ENCODE measurements around the gene TTC7B. TPM values are rescaled to one million over a fixed set of nuclear protein-coding genes. Genes with fewer than 3 reads are reported as not detected.

The TTC7B gene
- total RNA-seq, 1 donor from 2014 or later = 40.3 TPM

DNA sequence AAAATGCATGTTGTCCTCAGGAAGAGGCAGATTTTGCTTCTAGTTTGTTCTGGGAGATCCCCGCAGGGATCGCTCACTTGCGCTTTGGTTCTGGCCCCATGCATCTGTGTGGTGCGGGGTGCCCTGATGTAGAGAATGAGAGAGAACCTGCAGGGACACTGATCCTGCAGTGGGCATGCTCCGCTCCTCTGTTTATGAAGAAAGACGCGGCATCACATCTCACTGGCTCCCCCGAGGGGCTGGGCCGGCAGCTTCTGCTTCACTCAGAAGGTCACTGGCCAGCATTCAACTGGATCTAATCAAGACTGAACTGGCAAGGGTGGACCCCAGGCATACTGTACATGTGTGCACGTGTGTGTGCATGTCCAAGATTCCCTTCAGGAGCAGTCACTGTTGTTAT lies 255.2 kb downstream of the TTC7B start:
- TF ChIP-seq, protein P1, sequence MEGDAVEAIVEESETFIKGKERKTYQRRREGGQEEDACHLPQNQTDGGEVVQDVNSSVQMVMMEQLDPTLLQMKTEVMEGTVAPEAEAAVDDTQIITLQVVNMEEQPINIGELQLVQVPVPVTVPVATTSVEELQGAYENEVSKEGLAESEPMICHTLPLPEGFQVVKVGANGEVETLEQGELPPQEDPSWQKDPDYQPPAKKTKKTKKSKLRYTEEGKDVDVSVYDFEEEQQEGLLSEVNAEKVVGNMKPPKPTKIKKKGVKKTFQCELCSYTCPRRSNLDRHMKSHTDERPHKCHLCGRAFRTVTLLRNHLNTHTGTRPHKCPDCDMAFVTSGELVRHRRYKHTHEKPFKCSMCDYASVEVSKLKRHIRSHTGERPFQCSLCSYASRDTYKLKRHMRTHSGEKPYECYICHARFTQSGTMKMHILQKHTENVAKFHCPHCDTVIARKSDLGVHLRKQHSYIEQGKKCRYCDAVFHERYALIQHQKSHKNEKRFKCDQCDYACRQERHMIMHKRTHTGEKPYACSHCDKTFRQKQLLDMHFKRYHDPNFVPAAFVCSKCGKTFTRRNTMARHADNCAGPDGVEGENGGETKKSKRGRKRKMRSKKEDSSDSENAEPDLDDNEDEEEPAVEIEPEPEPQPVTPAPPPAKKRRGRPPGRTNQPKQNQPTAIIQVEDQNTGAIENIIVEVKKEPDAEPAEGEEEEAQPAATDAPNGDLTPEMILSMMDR (IDR thresholded peaks at IDR 0.05) = no peak
- no peaks in the 10 kb centered on the region for H3K36me3 Mint-ChIP-seq (ENCODE audit: low read depth)
- H3K27ac Mint-ChIP-seq (ENCODE audit: unreplicated experiment) = no peak overlapping the region
- no peak overlapping the region for H3K4me3 Mint-ChIP-seq (ENCODE audit: unreplicated experiment)
- DNase-seq (ENCODE audit: low spot score) = peak; percentile 55
- H3K4me1 Mint-ChIP-seq (ENCODE audit: low read depth) = peaks cover 7% of the 10 kb centered on the region
- H3K9me3 Mint-ChIP-seq (ENCODE audit: low read depth) = no peaks in the 10 kb centered on the region
- no peaks in the 10 kb centered on the region for H3K27me3 Mint-ChIP-seq (ENCODE audit: low read depth)

DNA sequence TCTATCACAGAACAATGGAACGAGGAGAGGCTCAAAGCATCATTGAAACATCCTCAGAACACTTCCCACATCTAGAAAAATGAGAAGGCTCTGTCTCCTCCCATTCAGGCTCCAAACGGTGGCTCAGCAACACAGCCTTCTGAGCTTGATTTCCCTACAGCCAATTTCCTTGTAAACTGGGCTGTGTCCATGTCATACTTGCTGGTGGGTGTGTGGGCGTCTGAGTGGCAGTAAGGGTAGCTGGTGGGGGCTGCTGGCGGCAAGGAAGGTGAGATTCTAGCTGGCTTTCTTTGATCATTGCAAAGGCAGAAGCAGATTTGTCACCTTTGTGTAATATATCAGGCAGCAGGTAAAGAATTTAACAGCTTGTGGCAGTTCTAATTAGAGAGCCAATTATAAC lies 255.7 kb downstream of the TTC7B start:
- TF ChIP-seq, protein P1 (IDR thresholded peaks at IDR 0.05) = no peak
- peak; percentile 30 for DNase-seq (ENCODE audit: low spot score)
- Mint-ChIP-seq H3K27me3 (ENCODE audit: low read depth) (no peaks in the 10 kb centered on the region), H3K9me3 (ENCODE audit: low read depth) (no peaks in the 10 kb centered on the region), H3K36me3 (ENCODE audit: low read depth) (no peaks in the 10 kb centered on the region), H3K27ac (ENCODE audit: unreplicated experiment) (no peak overlapping the region), H3K4me1 (ENCODE audit: low read depth) (peaks cover 11% of the 10 kb centered on the region), H3K4me3 (ENCODE audit: unreplicated experiment) (no peak overlapping the region)

DNA sequence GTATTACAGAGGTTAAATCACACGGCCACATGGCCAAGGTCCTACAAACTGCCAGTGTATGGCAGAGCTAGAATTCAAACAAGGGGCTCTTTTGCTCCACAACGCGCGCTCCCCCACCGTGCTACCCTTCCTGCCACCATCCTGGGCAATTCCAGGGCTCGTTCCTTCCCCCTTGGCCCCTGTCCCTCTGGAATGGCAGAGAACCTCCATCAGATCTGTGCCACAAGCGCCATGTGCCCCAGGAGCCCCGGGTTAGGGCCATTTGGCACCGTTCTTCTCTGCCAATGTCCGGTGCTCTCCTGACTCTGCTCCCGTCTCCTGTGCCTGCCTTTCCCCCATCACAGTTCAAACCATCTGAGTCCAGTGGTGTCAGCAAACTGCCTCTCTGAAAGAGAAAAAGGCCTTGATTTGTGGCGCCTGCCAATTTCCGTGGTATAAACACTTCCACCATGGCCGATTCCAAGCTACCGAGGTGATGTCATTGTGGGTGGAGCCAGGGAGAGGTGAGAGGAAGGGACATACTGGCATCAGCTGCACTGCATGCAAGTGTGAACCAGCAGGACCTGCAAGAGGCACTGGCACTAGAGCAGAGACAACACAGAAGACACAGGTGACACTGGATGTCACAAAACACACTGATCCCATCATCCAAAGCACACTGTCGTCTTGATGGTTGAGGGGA lies 256.3 kb downstream of the TTC7B start:
- no peak overlapping the region for H3K27ac Mint-ChIP-seq (ENCODE audit: unreplicated experiment)
- no peaks in the 10 kb centered on the region for H3K36me3 Mint-ChIP-seq (ENCODE audit: low read depth)
- H3K4me3 Mint-ChIP-seq (ENCODE audit: unreplicated experiment) = no peak overlapping the region
- no peaks in the 10 kb centered on the region for H3K9me3 Mint-ChIP-seq (ENCODE audit: low read depth)
- DNase-seq (ENCODE audit: low spot score) = peak; percentile 37
- H3K4me1 Mint-ChIP-seq (ENCODE audit: low read depth) = peaks cover 12% of the 10 kb centered on the region
- no peaks in the 10 kb centered on the region for H3K27me3 Mint-ChIP-seq (ENCODE audit: low read depth)
- TF ChIP-seq, protein P1 (IDR thresholded peaks at IDR 0.05) = no peak

DNA sequence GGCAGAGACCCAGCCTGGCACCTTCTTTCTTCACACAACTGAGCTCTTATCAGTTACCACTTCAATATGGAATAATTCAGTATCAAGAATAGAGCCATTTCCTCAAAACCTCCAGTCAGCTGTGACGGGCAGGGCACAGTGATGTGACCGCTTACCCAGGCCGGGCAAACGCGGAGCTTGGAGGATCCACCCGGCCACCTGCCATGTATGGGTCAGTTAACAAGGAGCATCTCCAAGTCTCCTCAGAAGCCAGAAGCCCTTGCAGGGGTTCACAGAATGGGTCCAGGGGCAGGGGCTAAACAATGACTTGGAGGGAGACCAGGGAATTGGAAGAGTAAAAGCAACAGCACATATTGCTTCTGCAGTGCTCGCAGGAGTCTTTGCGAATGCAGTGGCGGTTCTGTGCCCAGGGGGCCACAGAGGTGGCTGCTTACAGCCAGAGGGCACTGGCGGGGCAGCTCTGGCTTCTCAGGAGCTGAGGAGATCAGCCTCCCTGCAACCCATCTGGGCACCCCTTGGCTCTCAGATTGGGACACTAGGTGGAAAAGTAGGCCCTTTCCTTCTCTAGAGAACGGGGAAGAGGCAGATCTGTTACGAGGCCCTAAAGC lies 257.1 kb downstream of the TTC7B start:
- no peaks in the 10 kb centered on the region for H3K27me3 Mint-ChIP-seq (ENCODE audit: low read depth)
- TF ChIP-seq, protein P1 (IDR thresholded peaks at IDR 0.05) = no peak
- DNase-seq (ENCODE audit: low spot score) = peak; percentile 72
- no peaks in the 10 kb centered on the region for H3K9me3 Mint-ChIP-seq (ENCODE audit: low read depth)
- H3K27ac Mint-ChIP-seq (ENCODE audit: unreplicated experiment) = no peak overlapping the region
- H3K36me3 Mint-ChIP-seq (ENCODE audit: low read depth) = no peaks in the 10 kb centered on the region
- peaks cover 12% of the 10 kb centered on the region for H3K4me1 Mint-ChIP-seq (ENCODE audit: low read depth)
- H3K4me3 Mint-ChIP-seq (ENCODE audit: unreplicated experiment) = no peak overlapping the region

DNA sequence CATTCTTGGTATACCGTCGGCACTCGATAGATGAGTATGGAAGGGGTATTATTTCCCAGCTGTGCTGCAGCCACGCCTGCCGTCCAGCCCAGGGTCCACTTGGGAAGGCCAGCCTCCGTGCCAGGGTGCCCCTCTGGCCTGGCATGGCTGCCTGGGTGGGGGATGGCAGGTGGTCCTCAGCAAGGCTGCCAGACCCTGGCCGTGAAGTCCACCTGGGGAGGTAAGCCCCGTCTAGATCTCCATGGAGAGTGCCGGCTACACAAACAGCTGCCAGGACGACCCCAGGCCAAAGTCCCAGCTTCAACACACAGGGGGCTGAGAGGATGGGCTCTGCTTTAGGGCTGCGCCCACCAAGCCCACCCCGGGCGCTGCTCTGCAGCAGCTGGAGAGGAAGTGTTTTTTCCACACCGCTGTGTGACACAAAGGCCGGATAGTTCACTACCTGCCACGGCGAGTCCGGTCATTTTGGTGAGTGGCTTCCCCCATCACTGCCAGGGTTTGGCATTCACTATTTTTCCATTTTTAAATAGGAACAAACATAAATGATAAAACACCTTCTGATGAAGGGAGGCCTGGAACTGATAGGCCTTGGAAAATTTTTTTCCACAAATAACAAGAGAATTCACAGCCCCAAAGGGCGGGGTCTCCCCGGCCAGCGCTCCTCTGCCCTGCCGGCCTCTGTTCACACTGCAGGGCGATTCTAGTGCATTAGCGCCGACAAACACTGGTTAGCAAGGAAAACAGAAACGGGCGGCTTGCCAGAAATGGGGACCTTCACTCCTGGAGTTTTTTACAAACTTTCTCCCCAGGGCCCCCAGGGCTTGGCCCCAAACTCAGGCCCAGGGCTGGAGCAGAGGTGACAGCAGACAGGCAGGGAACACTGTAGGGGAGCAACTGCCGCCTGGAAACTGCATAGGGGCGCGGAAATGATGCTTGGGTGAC lies 257.9 kb downstream of the TTC7B start:
- TF ChIP-seq, protein P1 (IDR thresholded peaks at IDR 0.05) = no peak
- no peaks in the 10 kb centered on the region for H3K27me3 Mint-ChIP-seq (ENCODE audit: low read depth)
- no peaks in the 10 kb centered on the region for H3K9me3 Mint-ChIP-seq (ENCODE audit: low read depth)
- H3K4me3 Mint-ChIP-seq (ENCODE audit: unreplicated experiment) = no peak overlapping the region
- no peaks in the 10 kb centered on the region for H3K36me3 Mint-ChIP-seq (ENCODE audit: low read depth)
- no peak overlapping the region for H3K27ac Mint-ChIP-seq (ENCODE audit: unreplicated experiment)
- peak; percentile 84 for DNase-seq (ENCODE audit: low spot score)
- H3K4me1 Mint-ChIP-seq (ENCODE audit: low read depth) = peaks cover 12% of the 10 kb centered on the region
